Activated T-cell treated with anti-CD3 and anti-CD28 coated beads for 1 hour (primary cell): ENCODE measurements around the gene STXBP3.
"Not testable (repeated sequence)": the region's sequence is repeated elsewhere in the genome, so short reads cannot be mapped to it uniquely, and the experiment has no call there.

ENCODE experiments used
- DNase-seq: peaks from one replicate; pipeline ENCODE4 v3.0.0-alpha.2; 2020; ENCODE audit warnings: low read depth

Gene STXBP3

GRCh38 chr1:108746382-108747170 is at the start of gene STXBP3:
Gene STXBP3 (plus strand): TSS chr1:108746674. CDS start chr1:108746738, 64 bp downstream.
- peak; percentile 100 for DNase-seq

GRCh38 chr1:108699375-108700332 is 46.8 kb upstream of the STXBP3 start:
- no peak for DNase-seq

GRCh38 chr1:108701176-108701849 is 45.2 kb upstream of the STXBP3 start:
- DNase-seq, result no peak

- DNase-seq, result not testable (repeated sequence)
Measured at GRCh38 chr1:108702109-108702508, 44.4 kb upstream of the STXBP3 start.

GRCh38 chr1:108703939-108704338 is 42.5 kb upstream of the STXBP3 start:
- no peak for DNase-seq

- DNase-seq, result no peak
Measured at GRCh38 chr1:108704496-108704895, 42.0 kb upstream of the STXBP3 start.

GRCh38 chr1:108706643-108707042 is 39.8 kb upstream of the STXBP3 start:
- no peak for DNase-seq

GRCh38 chr1:108708691-108709660 is 37.5 kb upstream of the STXBP3 start:
- DNase-seq, result peak; percentile 47

GRCh38 chr1:108712606-108713150 is 33.8 kb upstream of the STXBP3 start, which contains the start of gene FNDC7:
Gene FNDC7 (plus strand): TSS chr1:108712908. CDS start chr1:108712934, 26 bp downstream.
- DNase-seq, result no peak

- no peak for DNase-seq
Measured at GRCh38 chr1:108715932-108716331, 30.5 kb upstream of the STXBP3 start.

- no peak for DNase-seq
Measured at GRCh38 chr1:108716437-108717230, 29.8 kb upstream of the STXBP3 start.

- no peak for DNase-seq
Measured at GRCh38 chr1:108717774-108718316, 28.6 kb upstream of the STXBP3 start.

GRCh38 chr1:108718927-108719655 is 27.4 kb upstream of the STXBP3 start:
- DNase-seq, result no peak

GRCh38 chr1:108719656-108720435 is 26.6 kb upstream of the STXBP3 start:
- DNase-seq, result no peak

GRCh38 chr1:108722292-108722691 is 24.2 kb upstream of the STXBP3 start:
- DNase-seq, result no peak

- DNase-seq, result no peak
Measured at GRCh38 chr1:108725906-108726305, 20.6 kb upstream of the STXBP3 start.

- DNase-seq, result no peak
Measured at GRCh38 chr1:108728327-108728923, 18.0 kb upstream of the STXBP3 start.

GRCh38 chr1:108729481-108729880 is 17.0 kb upstream of the STXBP3 start:
- DNase-seq, result no peak
